Suprapubic skin (tissue), 4 donors: ENCODE measurements around the gene SPINDOC. TPM values are rescaled to one million over a fixed set of nuclear protein-coding genes. Genes with fewer than 3 reads are reported as not detected.
"Not testable (repeated sequence)": the region's sequence is repeated elsewhere in the genome, so short reads cannot be mapped to it uniquely, and the experiment has no call there.

Experiments used
- DNase-seq, 2 donors: peaks; one replicate each; pipeline ENCODE4 v3.0.0-alpha.2; 2019; ENCODE audit warnings: low spot score in 2 of 2
- H3K27ac ChIP-seq: fragments of 200-600 bp; sonication (generic); one replicate; pipeline ENCODE4 v1.5.1; 2019
- H3K27me3 ChIP-seq: fragments of 200-600 bp; sonication (generic); one replicate; pipeline ENCODE4 v1.5.1; 2019
- H3K36me3 ChIP-seq: fragments of 200-600 bp; sonication (generic); one replicate; pipeline ENCODE4 v1.5.1; 2019
- H3K4me1 ChIP-seq: fragments of 200-600 bp; sonication (generic); one replicate; pipeline ENCODE4 v1.5.1; 2019
- H3K4me3 ChIP-seq: fragments of 200-600 bp; sonication (generic); one replicate; pipeline ENCODE4 v1.5.1; 2019; ENCODE audit warnings: mild to moderate bottlenecking
- H3K9me3 ChIP-seq: fragments of 200-600 bp; sonication (generic); one replicate; pipeline ENCODE4 v1.5.1; 2019
- EP300 ChIP-seq: sonication (generic); formaldehyde crosslinking; IDR thresholded peaks from one replicate; pipeline ENCODE4 v1.6.1; 2017; ENCODE audit warnings: antibody characterized with exemption
- POLR2A ChIP-seq, 2 donors: fragments of 450-650 bp; IDR thresholded peaks; one replicate each; pipeline ENCODE4 v1.6.1; 2017; ENCODE audit warnings: antibody characterized with exemption in 2 of 2, mild to moderate bottlenecking in 2 of 2, moderate library complexity in 2 of 2
- POLR2AphosphoS5 ChIP-seq, 3 donors: sonication (generic); formaldehyde crosslinking; IDR thresholded peaks; one replicate each; pipeline ENCODE4 v1.6.1; 2017; ENCODE audit warnings: antibody characterized with exemption in 3 of 3
- WGBS: methylation state at CpG from one replicate; pipeline ENCODE4 v1.1.5; 2018; 5-methylcytosine and 5-hydroxymethylcytosine counted together
- total RNA-seq, 4 donors: library from RNA; depleted of rRNA; stranded (reverse); fragments of >200 nt; gene quantifications; one replicate each; pipeline ENCODE4 v1.1.0, GENCODE V29; 2016
- TF ChIP-seq, protein P1 (sequence below), 2 donors: fragments of 200-600 bp in 1 of 2; fragments of 450-650 bp in 1 of 2; sonication (generic) in 1 of 2; IDR thresholded peaks; one replicate each; pipeline ENCODE4 v1.5.1; 2016 to 2019; ENCODE audit warnings: antibody characterized with exemption in 2 of 2, mild to moderate bottlenecking in 1 of 2, moderate library complexity in 1 of 2

Gene SPINDOC
- total RNA-seq, 4 donors from 2014 or later, result 3.9 to 9.4 (median 6.3) TPM

DNA sequence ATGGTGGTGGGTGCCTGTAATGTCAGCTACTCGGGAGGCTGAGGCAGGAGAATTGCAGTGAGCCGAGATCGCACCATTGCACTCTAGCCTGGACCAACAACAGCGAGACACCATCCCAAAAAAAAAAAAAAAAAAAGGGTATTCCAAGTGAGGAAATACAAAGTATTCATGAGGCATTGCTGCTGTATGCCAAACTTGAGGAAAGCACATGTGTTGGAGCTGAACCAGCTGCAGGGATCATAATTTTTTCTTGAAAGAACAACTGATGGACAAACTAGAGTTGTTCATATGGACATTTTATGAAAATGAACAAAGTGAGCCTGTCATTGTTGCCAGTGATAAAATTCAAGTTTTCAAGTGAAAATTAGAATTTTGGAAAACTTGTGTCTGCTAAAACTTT is 41.4 kb downstream of the SPINDOC start:
- TF ChIP-seq POLR2AphosphoS5 (IDR thresholded peaks at IDR 0.05), result no peak
- 78% methylated on average over 4 of the region's 4 CpGs for WGBS
- no peak for DNase-seq
- H3K4me3 ChIP-seq, result no peak overlapping the region
- peaks cover 2% of the 10 kb centered on the region for H3K36me3 ChIP-seq
- no peaks in the 10 kb centered on the region for H3K27me3 ChIP-seq
- H3K27ac ChIP-seq, result no peak overlapping the region
- H3K4me1 ChIP-seq, result peaks cover 27% of the 10 kb centered on the region
- H3K9me3 ChIP-seq, result no peaks in the 10 kb centered on the region

- 63% methylated on average over 2 of the region's 2 CpGs for WGBS
- no peaks in the 10 kb centered on the region for H3K9me3 ChIP-seq
- H3K27ac ChIP-seq, result no peak overlapping the region
- peaks cover 2% of the 10 kb centered on the region for H3K36me3 ChIP-seq
- no peak overlapping the region for H3K4me3 ChIP-seq
- no peaks in the 10 kb centered on the region for H3K27me3 ChIP-seq
- peaks cover 25% of the 10 kb centered on the region for H3K4me1 ChIP-seq
- DNase-seq, result no peak
- TF ChIP-seq POLR2AphosphoS5 (IDR thresholded peaks at IDR 0.05) (no peak), POLR2A (IDR thresholded peaks at IDR 0.05) (no peak), EP300 (no peak)
- TF ChIP-seq, protein P1, sequence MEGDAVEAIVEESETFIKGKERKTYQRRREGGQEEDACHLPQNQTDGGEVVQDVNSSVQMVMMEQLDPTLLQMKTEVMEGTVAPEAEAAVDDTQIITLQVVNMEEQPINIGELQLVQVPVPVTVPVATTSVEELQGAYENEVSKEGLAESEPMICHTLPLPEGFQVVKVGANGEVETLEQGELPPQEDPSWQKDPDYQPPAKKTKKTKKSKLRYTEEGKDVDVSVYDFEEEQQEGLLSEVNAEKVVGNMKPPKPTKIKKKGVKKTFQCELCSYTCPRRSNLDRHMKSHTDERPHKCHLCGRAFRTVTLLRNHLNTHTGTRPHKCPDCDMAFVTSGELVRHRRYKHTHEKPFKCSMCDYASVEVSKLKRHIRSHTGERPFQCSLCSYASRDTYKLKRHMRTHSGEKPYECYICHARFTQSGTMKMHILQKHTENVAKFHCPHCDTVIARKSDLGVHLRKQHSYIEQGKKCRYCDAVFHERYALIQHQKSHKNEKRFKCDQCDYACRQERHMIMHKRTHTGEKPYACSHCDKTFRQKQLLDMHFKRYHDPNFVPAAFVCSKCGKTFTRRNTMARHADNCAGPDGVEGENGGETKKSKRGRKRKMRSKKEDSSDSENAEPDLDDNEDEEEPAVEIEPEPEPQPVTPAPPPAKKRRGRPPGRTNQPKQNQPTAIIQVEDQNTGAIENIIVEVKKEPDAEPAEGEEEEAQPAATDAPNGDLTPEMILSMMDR (IDR thresholded peaks at IDR 0.05), result no peak
Observed at GRCh38 chr11:63855975-63856374, 42.7 kb downstream of the SPINDOC start.

GRCh38 chr11:63858628-63859550 is 45.6 kb downstream of the SPINDOC start:
- Histone ChIP-seq H3K4me3 (no peak overlapping the region), H3K4me1 (peaks cover 19% of the 10 kb centered on the region), H3K27me3 (no peaks in the 10 kb centered on the region), H3K9me3 (no peaks in the 10 kb centered on the region), H3K27ac (peak overlapping the region; percentile 3), H3K36me3 (no peaks in the 10 kb centered on the region)
- no peak for TF ChIP-seq EP300
- no peak for TF ChIP-seq POLR2AphosphoS5 (IDR thresholded peaks at IDR 0.05)
- no peak for TF ChIP-seq POLR2A (IDR thresholded peaks at IDR 0.05)
- TF ChIP-seq, protein P1 (IDR thresholded peaks at IDR 0.05), result no peak
- 80% methylated on average over 11 of the region's 11 CpGs for WGBS
- no peak for DNase-seq

GRCh38 chr11:63862923-63863322 is 49.7 kb downstream of the SPINDOC start:
- 46% methylated on average over 4 of the region's 4 CpGs for WGBS
- TF ChIP-seq EP300, result no peak
- TF ChIP-seq POLR2AphosphoS5 (IDR thresholded peaks at IDR 0.05), result no peak
- TF ChIP-seq, protein P1 (IDR thresholded peaks at IDR 0.05), result no peak
- TF ChIP-seq POLR2A (IDR thresholded peaks at IDR 0.05), result no peak
- DNase-seq, result no peak
- no peak overlapping the region for H3K27ac ChIP-seq
- H3K9me3 ChIP-seq, result no peaks in the 10 kb centered on the region
- H3K4me1 ChIP-seq, result peaks cover 38% of the 10 kb centered on the region
- H3K4me3 ChIP-seq, result no peak overlapping the region
- H3K27me3 ChIP-seq, result no peaks in the 10 kb centered on the region
- no peaks in the 10 kb centered on the region for H3K36me3 ChIP-seq

- H3K4me3 ChIP-seq, H3K9me3 ChIP-seq, DNase-seq, H3K27me3 ChIP-seq, H3K36me3 ChIP-seq, H3K27ac ChIP-seq: not testable (repeated sequence)
- 94% methylated on average over 6 of the region's 6 CpGs for WGBS
- H3K4me1 ChIP-seq, result peaks cover 38% of the 10 kb centered on the region
Observed at GRCh38 chr11:63863620-63864019, 50.4 kb downstream of the SPINDOC start.

- Histone ChIP-seq H3K27ac (no peak overlapping the region), H3K36me3 (no peaks in the 10 kb centered on the region), H3K27me3 (no peaks in the 10 kb centered on the region), H3K9me3 (no peaks in the 10 kb centered on the region), H3K4me1 (peaks cover 63% of the 10 kb centered on the region), H3K4me3 (no peak overlapping the region)
- peak; percentile 77 to 84 for DNase-seq
- TF ChIP-seq POLR2AphosphoS5 (IDR thresholded peaks at IDR 0.05), result no peak
- 45% methylated on average over 4 of the region's 4 CpGs for WGBS
Observed at GRCh38 chr11:63866211-63866610, 53.0 kb downstream of the SPINDOC start.
